COLO668 (cell line): ENCODE measurements around the gene GRIK1.

Experiments
- DNase-seq: peaks from one replicate; lab custom pipeline; 2025; ENCODE audit not compliant: unreplicated experiment; lab: John Stamatoyannopoulos, UW

The GRIK1 gene

GRCh38 chr21:29549614-29550013, 390.2 kb downstream of the GRIK1 start:
- DNase-seq = no peak

GRCh38 chr21:29547998-29548397, 391.8 kb downstream of the GRIK1 start:
- no peak for DNase-seq

GRCh38 chr21:29546071-29546470, 393.7 kb downstream of the GRIK1 start:
- no peak for DNase-seq

- no peak for DNase-seq
Measured at GRCh38 chr21:29540289-29540688, 399.5 kb downstream of the GRIK1 start.

GRCh38 chr21:29538115-29538514, 401.7 kb downstream of the GRIK1 start:
- no peak for DNase-seq

- DNase-seq = no peak
Measured at GRCh38 chr21:29534448-29534847, 405.3 kb downstream of the GRIK1 start.

- DNase-seq = no peak
Measured at GRCh38 chr21:29529139-29529538, 410.7 kb downstream of the GRIK1 start.

GRCh38 chr21:29526545-29526944, 413.3 kb downstream of the GRIK1 start:
- DNase-seq = no peak

GRCh38 chr21:29524055-29524454, 415.7 kb downstream of the GRIK1 start:
- DNase-seq = no peak

GRCh38 chr21:29523646-29524045, 416.1 kb downstream of the GRIK1 start:
- DNase-seq = no peak

- DNase-seq = no peak
Measured at GRCh38 chr21:29521872-29522271, 417.9 kb downstream of the GRIK1 start.

GRCh38 chr21:29520171-29520570, 419.6 kb downstream of the GRIK1 start:
- no peak for DNase-seq

GRCh38 chr21:29514652-29515247, 425.0 kb downstream of the GRIK1 start:
- no peak for DNase-seq

- DNase-seq = no peak
Measured at GRCh38 chr21:29513535-29513934, 426.3 kb downstream of the GRIK1 start.

GRCh38 chr21:29511096-29511495, 428.7 kb downstream of the GRIK1 start:
- DNase-seq = no peak

GRCh38 chr21:29509121-29509520, 430.7 kb downstream of the GRIK1 start:
- no peak for DNase-seq

GRCh38 chr21:29508301-29508700, 431.5 kb downstream of the GRIK1 start:
- no peak for DNase-seq

GRCh38 chr21:29506947-29507346, 432.8 kb downstream of the GRIK1 start:
- DNase-seq = no peak

GRCh38 chr21:29506214-29506613, 433.6 kb downstream of the GRIK1 start:
- no peak for DNase-seq

- no peak for DNase-seq
Measured at GRCh38 chr21:29504751-29505321, 435.0 kb downstream of the GRIK1 start.

- no peak for DNase-seq
Measured at GRCh38 chr21:29501451-29501850, 438.3 kb downstream of the GRIK1 start.

GRCh38 chr21:29499734-29500343, 440.0 kb downstream of the GRIK1 start:
- peak; percentile 18 for DNase-seq

GRCh38 chr21:29499229-29499628, 440.6 kb downstream of the GRIK1 start:
- no peak for DNase-seq
